Measurements from ENCODE around the gene C11orf97. TPM values are rescaled to one million over a fixed set of nuclear protein-coding genes. Genes with fewer than 3 reads are reported as not detected.

Gene C11orf97
- total and polyA plus RNA-seq, 2 experiments from 2014 or later, result 0.59 TPM; not detected in 1

- Histone ChIP-seq H3K4me2 (peak overlapping the region; percentile 32), H4K20me1 (ENCODE audit: insufficient read depth, poor library complexity, severe bottlenecking) (no peaks in the 10 kb centered on the region), H3K4me3 (no peak overlapping the region), H3K4me1 (ENCODE audit: insufficient read depth) (no peaks in the 10 kb centered on the region), H3K27ac (no peak overlapping the region), H3K9me2 (replicated peaks; ENCODE audit: insufficient read depth) (no peaks in the 10 kb centered on the region), H3K27me3 (peaks cover 3% of the 10 kb centered on the region), H3K79me2 (no peaks in the 10 kb centered on the region), H3K9me3 (ENCODE audit: low read depth) (no peaks in the 10 kb centered on the region), H2AFZ (no peak overlapping the region), H3K36me3 (replicated peaks; ENCODE audit: insufficient read depth, low read depth) (no peaks in the 10 kb centered on the region)
- peak; percentile 52 for DNase-seq (ENCODE audit: low spot score)
- WGBS (ENCODE audit: low lambda C conversion rate, missing lambda C conversion rate), result 17% methylated on average over 5 of the region's 5 CpGs
- TF ChIP-seq EZH2phosphoT487 (IDR thresholded peaks at IDR 0.05; ENCODE audit: low read depth, severe bottlenecking, unreplicated experiment) (no peak), CTCF (IDR thresholded peaks at IDR 0.05; ENCODE audit: poor library complexity) (peak; percentile 81)
Observed at GRCh38 chr11:94519478-94520084, 7.3 kb downstream of the C11orf97 start.

- H3K27me3 ChIP-seq, result no peaks in the 10 kb centered on the region
- no peak for DNase-seq (ENCODE audit: low spot score)
- H4K20me1 ChIP-seq (ENCODE audit: insufficient read depth, poor library complexity, severe bottlenecking), result no peaks in the 10 kb centered on the region
- TF ChIP-seq EZH2phosphoT487 (IDR thresholded peaks at IDR 0.05; ENCODE audit: low read depth, severe bottlenecking, unreplicated experiment) (no peak), CTCF (IDR thresholded peaks at IDR 0.05; ENCODE audit: poor library complexity) (peak; percentile 33)
- no peaks in the 10 kb centered on the region for H3K79me2 ChIP-seq
- no peaks in the 10 kb centered on the region for H3K36me3 ChIP-seq (replicated peaks; ENCODE audit: insufficient read depth, low read depth)
- H3K4me1 ChIP-seq (ENCODE audit: insufficient read depth), result peaks cover 11% of the 10 kb centered on the region
- H3K9me3 ChIP-seq (ENCODE audit: low read depth), result no peaks in the 10 kb centered on the region
- no peak overlapping the region for H3K4me3 ChIP-seq
- H3K27ac ChIP-seq, result no peak overlapping the region
- no peaks in the 10 kb centered on the region for H3K9me2 ChIP-seq (replicated peaks; ENCODE audit: insufficient read depth)
- 57% methylated on average over 5 of the region's 5 CpGs for WGBS (ENCODE audit: low lambda C conversion rate, missing lambda C conversion rate)
- no peak overlapping the region for H3K4me2 ChIP-seq
- no peak overlapping the region for H2AFZ ChIP-seq
Observed at GRCh38 chr11:94521684-94522083, 9.4 kb downstream of the C11orf97 start.

GRCh38 chr11:94524341-94524740 lies 12.1 kb downstream of the C11orf97 start:
- Histone ChIP-seq H4K20me1 (ENCODE audit: insufficient read depth, poor library complexity, severe bottlenecking) (no peaks in the 10 kb centered on the region), H3K27me3 (no peaks in the 10 kb centered on the region), H3K9me2 (replicated peaks; ENCODE audit: insufficient read depth) (no peaks in the 10 kb centered on the region), H3K4me2 (no peak overlapping the region), H2AFZ (no peak overlapping the region), H3K27ac (no peak overlapping the region), H3K36me3 (replicated peaks; ENCODE audit: insufficient read depth, low read depth) (no peaks in the 10 kb centered on the region), H3K4me3 (no peak overlapping the region), H3K79me2 (no peaks in the 10 kb centered on the region), H3K4me1 (ENCODE audit: insufficient read depth) (peaks cover 11% of the 10 kb centered on the region), H3K9me3 (ENCODE audit: low read depth) (no peaks in the 10 kb centered on the region)
- DNase-seq (ENCODE audit: low spot score), result no peak
- WGBS (ENCODE audit: low lambda C conversion rate, missing lambda C conversion rate), result 93% methylated on average over 1 of the region's 1 CpG
- no peak for TF ChIP-seq EZH2 (IDR thresholded peaks at IDR 0.05; ENCODE audit: borderline replicate concordance)
- no peak for TF ChIP-seq EZH2phosphoT487 (IDR thresholded peaks at IDR 0.05; ENCODE audit: low read depth, severe bottlenecking, unreplicated experiment)
- TF ChIP-seq CTCF (IDR thresholded peaks at IDR 0.05; ENCODE audit: poor library complexity), result no peak
